HG03457 (cell line): Measurements from ENCODE around the gene TES.
"Not testable (repeated sequence)": the region's sequence is repeated elsewhere in the genome, so short reads cannot be mapped to it uniquely, and the experiment has no call there.

ENCODE experiments used
- ATAC-seq: cut with Tn5 transposase; IDR thresholded peaks from one replicate; pipeline ENCODE4 v1.9.1; 2021; ENCODE audit warnings: moderate number of reproducible peaks; ENCODE audit not compliant: unreplicated experiment

Gene TES, protein sequence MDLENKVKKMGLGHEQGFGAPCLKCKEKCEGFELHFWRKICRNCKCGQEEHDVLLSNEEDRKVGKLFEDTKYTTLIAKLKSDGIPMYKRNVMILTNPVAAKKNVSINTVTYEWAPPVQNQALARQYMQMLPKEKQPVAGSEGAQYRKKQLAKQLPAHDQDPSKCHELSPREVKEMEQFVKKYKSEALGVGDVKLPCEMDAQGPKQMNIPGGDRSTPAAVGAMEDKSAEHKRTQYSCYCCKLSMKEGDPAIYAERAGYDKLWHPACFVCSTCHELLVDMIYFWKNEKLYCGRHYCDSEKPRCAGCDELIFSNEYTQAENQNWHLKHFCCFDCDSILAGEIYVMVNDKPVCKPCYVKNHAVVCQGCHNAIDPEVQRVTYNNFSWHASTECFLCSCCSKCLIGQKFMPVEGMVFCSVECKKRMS

DNA sequence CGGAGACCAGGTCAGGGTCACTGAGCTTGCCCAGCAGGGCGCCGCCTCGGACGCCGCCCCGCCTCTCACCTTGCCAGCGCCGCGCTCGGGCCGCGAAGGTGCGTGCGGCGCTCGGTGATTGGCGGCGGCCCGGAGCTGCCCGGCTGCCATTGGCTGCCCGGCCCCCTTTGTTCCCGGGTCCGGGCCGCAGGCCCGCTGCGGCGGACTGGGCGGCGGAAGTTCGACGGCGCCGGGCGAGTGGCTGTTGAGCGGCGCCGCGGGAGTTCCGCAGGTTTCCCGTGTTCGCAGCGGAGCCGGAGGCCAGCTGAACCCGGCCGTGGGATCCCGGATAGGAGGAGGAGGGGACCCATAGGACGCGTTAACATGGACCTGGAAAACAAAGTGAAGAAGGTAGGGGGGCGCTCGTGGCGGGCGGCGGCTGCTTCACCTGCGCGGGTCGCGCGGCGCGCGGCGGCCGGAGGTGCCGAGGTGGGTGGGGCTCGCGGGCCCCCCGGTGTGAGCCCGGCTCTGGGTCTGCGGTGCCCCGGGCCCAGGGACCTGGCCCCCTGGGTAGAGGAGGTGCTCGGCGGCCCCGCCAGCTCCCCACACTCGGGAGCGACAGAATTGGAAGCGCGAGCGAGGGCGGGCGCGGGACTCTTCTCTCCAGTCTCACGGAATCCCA, at the start of gene TES:
TSS of gene TES (plus strand) at position 195 of the 661 bp plus-strand sequence. CDS start at position 364, 169 bp downstream.
- peak; percentile 78 for ATAC-seq

DNA sequence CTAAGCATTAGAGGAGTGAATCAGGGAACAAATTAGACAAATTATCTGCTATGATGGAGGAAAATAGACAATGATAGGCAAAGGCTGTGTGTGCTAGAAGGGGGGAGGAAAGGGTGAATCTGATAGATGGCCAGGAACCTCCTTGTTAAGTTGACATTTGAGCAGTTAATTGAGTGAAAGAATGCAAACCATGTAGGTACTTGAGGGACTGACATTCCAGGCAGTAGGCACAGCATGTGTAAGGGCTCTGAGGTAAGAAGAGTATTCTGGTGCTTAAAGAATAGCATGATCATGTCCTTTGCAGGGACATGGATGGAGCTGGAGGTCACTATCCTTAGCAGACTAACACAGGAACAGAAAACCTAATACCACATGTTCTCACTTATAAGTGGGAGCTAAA, 48.6 kb upstream of the TES start:
- no peak for ATAC-seq

DNA sequence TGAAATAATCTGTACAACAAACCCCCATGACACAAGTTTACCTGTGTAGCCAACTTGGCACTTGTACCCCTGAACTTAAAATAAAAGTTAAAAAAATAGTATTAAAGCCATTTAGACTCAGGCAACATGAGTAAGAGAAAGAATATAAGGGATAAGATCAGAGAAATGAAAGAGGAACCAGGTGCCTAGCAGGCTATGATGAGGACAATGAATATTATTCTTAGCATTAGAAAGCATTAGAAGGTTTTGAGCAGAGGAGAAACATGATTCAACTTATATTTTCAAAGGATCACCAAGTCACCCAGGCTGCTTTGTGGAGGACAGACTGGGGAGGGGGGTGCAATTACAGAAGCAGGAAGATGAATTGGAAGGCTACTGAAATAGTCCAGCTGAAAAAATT, 48.1 kb upstream of the TES start:
- no peak for ATAC-seq

DNA sequence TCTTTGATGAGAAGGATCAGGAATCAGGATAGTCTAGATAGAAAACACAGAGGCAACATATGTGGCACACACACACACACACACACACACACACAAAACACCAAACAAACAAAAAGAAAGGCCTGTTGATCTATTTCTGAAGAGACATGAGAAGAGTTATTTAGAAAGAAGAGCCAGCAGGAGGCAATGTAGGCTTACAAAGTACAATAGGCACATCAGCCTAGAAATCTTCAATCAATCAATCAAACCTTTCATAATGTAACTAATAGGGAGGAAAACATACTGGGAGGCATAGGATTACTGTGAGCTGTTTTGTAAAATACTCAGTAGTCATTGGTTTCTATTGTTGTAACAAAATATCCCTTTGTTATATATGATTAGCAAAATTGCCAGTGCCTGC, 47.3 kb upstream of the TES start:
- no peak for ATAC-seq

DNA sequence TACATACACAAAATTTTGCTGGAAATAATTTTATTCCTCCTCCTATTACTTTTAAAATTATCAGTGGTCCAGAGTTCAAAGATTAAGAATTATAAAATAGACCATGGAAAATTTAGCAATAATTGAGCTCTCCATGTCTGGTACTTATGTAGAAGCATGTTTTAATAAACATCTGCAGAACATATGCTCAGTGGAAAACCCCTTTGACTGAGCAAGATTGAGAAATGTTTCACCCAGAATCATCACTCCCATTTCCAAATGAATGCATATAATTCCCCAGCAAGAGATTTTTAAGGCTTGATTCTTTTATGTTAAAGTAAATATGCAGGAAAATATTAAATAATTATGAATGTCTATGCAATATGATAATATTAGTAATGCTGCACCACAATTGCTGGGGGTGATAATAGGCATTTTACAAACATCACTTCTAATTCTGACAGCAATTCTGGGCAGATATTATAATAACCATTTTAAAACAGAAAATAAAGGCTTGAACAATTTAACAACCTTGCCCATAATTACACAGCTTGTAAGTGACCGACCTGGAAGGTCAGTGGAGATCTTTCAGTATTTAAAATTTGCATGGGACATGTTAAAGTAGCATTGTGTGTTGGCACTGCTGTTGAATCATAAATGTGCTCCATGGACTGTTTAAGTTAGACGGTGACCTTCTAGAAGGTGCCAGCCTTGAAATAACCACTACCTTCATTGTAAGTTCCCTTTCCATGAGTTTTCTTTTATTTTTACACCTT, 45.6 kb upstream of the TES start:
- ATAC-seq: no peak

DNA sequence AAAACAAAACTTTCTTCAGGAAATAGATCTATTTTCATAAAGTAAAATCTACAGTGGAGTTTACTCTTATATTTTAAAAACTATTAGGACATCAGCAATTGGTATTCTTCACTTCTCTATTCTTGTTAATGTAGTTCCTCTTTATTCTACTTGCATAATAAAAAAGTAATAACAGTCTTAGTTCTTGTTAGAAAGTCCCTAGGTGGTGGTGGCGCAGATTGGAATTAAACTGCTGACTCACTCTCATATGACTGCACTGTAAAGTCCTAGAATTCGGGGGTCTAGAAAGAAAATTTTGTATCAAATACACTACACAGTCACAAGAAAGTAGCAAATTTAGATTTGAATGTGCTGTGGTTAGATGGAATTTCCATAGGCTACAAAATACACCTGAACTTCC, 44.6 kb upstream of the TES start:
- peak; percentile 49 for ATAC-seq

DNA sequence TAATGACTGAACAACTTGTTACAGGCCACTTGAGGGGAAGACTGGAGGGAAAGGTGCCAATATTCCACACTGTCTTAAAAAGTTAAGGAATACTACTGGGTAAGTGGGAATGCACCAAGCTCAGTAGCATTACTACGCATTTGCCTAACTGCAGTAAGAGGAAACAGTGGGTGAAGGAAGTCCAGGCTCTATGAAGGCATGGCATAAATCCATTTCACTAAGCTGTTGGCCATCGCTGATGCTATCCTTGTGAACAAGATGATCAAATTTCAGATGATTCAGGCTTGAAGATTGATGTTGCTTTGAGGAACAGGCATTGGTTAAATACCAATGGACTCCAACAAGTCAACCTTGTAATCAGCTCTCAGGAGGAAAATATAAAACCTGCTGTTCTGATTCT, 44.2 kb upstream of the TES start:
- ATAC-seq: no peak

DNA sequence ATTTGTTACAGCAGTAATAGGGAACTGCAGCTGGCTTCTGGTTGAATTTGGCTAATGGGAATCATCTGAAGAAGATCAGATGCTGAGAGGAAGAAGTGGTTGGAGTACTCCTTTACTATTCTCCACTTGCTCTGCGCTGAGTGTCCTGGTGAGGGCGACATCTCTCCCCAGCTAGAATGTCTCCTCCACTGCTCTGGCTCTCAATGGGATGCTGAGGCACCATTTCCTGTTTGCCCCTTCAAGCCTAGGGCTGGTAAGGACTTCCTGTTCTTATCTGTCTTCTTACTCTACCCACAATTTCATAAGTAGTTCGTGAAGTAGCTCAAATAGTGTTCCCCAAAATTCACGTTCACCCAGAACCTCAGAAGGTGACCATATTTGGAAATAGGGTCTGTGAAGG, 43.2 kb upstream of the TES start:
- no peak for ATAC-seq

DNA sequence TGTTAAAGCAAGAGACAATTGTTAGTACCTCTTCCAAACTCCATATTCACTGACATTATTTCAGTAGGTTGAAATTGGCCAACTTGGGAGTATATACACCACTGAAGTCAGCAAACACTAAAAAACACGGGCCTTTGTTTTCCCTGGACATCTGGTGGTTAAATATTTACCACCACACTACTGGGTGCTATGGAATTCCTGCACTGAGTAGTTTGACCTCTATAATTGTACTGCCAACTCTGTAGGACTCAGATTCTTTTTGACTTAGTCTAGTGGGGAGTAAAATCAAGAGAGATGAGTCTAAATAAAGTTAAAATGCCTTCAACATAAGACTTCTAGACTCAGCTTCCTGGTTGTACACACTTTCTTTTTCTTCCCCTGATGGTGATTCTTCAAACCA, 41.3 kb upstream of the TES start:
- no peak for ATAC-seq

DNA sequence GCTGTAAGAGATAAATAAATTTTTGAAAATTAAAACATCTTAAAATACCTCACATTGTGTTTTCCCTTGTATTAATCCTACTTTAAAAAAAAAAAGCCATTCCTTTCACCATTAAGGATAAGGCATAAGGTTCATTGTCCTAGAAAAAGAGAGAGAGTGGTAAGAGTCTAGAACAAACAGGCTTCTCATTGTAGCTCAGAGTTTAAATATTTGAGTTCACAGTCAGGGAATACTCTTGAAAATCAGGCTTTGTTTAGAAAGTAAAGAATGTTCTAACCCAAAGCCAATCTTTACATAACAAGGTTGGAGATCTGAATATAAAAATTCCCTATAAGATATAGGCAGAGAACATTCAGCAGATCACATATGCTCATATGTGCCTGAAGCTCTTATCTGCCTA, 40.2 kb upstream of the TES start:
- no peak for ATAC-seq

DNA sequence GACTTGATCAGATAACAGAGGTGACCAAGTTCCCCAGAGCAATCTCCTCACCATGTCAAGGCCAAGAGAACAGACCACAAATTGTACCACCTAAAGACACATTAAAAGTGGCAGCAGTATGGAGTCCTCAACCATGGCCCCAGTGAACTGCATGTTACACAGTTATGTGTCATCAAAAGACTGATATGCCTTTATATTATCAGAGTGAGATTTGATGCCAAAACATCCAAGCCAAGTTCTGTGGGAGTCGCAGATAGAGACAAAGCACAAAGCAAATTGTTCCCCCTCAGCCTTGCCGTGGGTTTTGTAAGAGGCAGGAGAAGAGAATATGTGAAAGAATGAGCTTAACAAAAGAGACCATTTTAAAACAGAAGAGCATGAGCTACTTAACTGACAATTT, 39.2 kb upstream of the TES start:
- no peak for ATAC-seq

DNA sequence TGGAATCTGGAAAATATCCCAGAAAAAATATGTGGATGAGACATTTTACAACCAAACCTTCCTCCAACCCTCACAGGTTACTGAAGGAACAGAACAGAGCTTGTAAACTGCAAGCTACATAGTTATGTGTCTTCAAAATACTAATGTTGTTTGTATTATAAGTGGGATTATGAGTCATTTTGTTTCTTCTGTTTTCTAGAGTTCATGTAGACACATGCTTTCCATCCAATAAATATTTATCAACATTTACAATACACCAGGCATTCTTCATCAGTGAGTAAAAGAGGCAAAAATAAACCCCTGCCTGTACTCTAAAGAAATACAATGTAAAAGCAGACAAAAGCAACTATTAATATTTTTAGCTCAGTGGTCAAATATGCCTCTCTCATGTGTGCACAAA, 38.0 kb upstream of the TES start:
- no peak for ATAC-seq

DNA sequence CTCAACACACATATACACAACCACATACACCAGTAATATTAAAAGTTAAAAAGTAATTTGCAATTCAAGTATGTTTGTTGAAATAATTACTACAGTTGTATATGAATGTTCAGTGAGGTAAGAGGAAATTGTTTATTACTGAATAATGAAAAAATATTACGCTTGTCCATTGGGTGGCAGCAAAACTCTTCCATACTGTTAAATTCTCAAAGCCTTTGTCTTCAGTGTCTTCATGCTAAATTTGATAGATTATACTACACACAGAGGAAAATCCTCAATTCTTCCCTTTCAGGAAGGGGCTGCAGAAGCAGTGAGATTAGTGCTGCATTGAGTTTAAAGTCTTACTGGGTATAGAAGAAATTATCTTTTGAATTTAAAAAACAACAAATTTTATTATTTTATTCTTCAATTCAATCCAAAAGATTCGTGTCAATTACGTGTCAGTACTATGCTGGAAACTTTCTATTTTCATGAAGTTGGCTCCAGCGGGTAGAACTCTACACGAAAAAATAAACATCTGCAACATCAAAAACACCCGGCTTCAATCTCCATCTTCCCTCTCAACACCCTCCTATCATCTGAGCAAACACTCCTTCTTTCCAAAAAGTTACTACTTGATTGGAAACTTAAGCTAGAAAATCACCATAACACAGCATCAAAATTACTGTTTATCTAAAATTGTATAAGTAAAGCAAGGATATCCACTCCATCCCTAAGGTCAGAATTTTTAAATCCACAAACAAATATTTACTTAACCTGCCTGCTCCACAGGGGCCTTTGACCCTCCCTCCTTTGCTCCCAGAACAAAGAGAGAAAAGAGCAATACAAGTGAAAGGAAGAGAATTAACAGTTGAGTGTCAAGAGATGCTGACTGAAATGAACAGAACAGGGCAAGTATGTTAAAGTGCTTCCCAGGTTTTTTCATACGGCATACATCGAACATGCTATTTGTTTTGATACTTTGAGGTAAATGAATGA, 37.0 kb upstream of the TES start:
- ATAC-seq: no peak

DNA sequence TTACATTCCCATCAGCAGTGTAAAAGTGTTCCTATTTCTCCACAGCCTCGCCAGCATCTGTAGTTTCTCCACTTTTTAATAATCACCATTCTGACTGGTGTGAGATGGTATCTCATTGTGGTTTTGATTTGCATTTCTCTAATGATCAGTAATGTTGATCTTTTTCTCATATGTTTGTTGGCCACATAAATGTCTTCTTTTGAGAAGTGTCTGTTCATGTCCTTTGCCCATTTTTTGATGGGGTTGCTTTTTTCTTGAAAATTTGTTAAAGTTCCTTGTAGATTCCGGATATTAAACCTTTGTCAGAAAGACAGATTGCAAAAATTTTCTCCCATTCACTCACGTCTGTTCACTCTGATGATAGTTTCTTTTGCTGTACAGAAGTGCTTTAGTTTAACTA, 35.2 kb upstream of the TES start:
- ATAC-seq: not testable (repeated sequence)

DNA sequence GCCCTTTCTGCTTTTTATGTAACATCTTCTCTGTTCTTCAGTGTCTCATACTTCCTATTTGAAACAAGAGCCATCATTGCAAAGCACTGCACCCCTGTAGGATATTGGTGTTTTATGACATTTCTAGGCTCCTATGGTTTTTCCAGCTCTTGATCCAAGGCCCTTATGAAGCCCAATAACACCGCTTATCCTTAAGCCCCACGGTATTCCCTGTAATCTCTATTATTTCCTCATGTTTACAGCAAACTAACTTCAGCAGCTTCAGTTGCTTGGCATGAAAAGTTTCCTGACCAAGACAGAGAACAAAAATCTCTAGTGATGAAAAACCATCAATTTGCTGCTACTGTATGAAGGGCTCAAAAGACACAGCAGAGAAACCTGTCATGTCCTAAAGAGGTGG, 34.1 kb upstream of the TES start:
- ATAC-seq: no peak

DNA sequence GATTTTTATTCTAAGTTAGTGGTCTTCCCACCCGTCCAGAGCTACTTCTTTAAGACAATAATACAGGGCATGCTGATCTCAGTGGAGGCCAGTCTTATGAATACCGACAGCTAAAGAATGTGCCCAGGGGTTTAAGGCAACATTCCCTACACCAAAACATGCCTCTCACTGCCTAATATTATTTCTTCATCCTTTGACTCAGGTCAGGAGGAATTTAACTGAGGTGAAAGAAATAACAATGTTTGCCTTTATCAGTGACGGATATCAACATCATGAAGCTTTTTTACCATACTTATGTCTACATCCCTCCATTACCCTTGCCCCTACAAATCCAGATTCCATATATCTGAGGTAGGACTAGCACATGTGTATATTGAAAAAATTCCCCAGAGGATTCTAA, 33.3 kb upstream of the TES start:
- no peak for ATAC-seq

DNA sequence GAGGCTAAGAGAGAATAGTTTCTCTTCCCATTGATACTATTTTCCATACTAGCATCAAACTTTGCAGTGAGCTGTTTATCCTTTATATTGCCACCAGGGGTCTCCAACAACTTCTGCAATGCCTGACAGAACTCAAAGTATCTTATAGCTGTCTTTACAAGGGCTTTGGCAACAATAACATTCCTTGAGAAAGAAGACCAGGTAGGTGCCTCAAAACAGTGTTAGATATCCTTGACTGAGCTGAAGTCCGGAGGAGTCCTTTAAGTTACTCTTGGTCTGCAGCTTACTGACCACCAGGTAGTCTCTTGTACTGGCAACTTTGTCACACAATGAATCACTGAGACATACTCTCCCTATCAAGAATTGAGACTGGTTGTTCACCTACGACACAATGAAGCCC, 30.0 kb upstream of the TES start:
- ATAC-seq: no peak

DNA sequence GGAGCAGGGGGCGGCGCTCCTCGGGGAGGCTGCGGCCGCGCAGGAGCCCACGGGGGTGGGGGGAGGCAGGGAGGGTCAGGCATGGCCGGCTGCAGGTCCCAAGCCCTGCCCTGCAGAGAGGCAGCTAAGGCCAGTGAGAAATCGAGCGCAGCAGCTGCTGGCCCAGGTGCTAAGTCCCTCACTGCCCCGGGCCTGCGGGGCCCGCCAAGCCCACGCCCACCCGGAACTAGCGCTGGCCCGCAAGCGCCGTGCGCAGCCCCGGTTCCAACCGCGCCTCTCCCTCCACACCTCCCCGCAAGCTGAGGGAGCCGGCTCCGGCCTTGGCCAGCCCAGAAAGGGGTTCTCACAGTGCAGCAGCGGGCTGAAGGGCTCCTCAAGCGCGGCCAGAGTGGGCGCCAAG, 28.3 kb upstream of the TES start:
- no peak for ATAC-seq

DNA sequence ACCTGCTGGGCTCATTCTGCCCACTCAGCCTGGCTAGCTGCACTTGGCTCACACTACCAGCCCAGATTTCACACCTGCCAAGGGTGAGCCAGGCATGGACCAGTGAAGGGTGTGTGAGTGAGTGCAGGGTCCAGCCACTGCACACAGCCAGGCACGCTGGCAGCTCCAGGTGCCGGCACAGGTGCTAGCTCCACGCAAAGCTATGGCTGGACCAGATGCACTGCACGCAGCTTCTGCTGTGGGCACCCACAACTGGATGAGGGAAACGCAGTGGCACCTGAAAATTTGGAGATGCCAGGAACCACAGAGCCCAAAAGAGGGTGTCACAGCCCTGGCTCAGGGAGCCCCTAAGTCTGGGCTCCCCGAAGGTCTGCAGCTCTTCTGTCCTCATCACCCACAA, 24.9 kb upstream of the TES start:
- no peak for ATAC-seq

DNA sequence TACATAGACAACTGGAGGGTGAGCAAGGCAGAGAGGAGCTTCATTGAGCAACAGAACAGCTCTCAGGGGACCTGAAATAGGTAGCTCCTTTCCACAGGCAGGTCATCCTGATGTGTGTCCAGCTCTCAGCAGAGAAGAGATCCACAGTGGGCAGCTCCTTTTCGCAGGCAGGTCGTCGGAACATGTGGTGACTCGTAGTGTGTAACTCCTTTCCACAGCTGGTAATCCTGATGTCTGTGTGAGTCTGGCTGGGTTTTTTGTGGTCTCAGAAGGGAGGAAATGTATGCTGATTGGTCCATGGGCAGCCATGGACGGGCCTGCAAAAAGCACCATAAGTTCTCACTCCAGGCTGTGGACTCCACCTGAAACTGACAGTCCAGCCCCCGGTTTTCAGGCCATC, 24.4 kb upstream of the TES start:
- no peak for ATAC-seq

DNA sequence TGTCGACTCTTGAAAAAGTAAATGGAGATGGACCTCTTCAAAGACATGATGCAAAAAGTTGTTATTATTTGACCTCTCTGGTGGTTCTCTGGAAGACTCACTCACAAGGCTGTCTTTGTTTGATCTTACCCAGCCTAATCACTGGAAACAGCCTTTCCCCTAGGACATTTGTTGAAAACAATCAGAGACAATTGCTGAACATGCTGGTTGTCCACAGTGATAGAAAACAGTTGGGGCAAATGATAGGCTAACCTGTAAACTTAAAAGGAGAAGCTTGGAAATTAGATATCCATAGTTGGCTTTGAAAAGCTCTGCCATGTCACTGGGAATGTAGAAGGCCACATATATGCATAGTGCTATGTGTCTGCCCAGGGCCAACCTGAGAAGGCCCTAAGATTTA, 22.9 kb upstream of the TES start:
- no peak for ATAC-seq
